B cell (primary cell): Measurements from ENCODE around the gene NUAK1. TPM values are rescaled to one million over a fixed set of nuclear protein-coding genes. Genes with fewer than 3 reads are reported as not detected.

ENCODE experiments used
- ATAC-seq: fragments of 200-7000 bp; cut with Tn5 transposase; one replicate; pipeline ENCODE4 v1.10.0; 2021; ENCODE audit warnings: low read depth, mild to moderate bottlenecking, moderate number of reproducible peaks, moderate library complexity
- CTCF ChIA-PET: fragments of 350-600 bp; sonication (Branson Sonifier 250); formaldehyde crosslinking; loops from one replicate; lab custom pipeline; 2021; ENCODE audit warnings: antibody characterized with exemption, inconsistent platforms; lab: Charles Lee
- POLR2A ChIA-PET: fragments of 350-600 bp; sonication (Branson Sonifier 250); formaldehyde crosslinking; loops from one replicate; lab custom pipeline; 2021; ENCODE audit warnings: antibody characterized with exemption; lab: Charles Lee
- DNase-seq: peaks from one replicate; pipeline ENCODE4 v3.0.0; 2013
- H2AFZ ChIP-seq: 2 replicates; pipeline ENCODE4 v1.6.1; 2012; ENCODE audit warnings: mild to moderate bottlenecking, low read depth, low read length; ENCODE audit not compliant: insufficient read depth, poor library complexity, severe bottlenecking
- H3K27ac ChIP-seq, 2 donors: 1 replicate in 1 of 2; 2 replicates in 1 of 2; pipeline ENCODE4 v1.5.1; 2012 to 2013; ENCODE audit warnings: low read length in 2 of 2, mild to moderate bottlenecking in 2 of 2, moderate library complexity in 1 of 2
- H3K27me3 ChIP-seq, 4 experiments: fragments of 200-600 bp in 1 of 4; sonication (generic) in 1 of 4; replicated peaks in 1 of 4; 1 replicate in 2 of 4; 2 replicates in 2 of 4; pipeline versions ENCODE4 v1.6.1 to v1.7.0; 2013 to 2016; ENCODE audit warnings: low read length in 3 of 4, mild to moderate bottlenecking in 2 of 4, mixed read lengths in 1 of 4, moderate library complexity in 1 of 4; ENCODE audit not compliant: insufficient read depth in 4 of 4, control insufficient read depth in 3 of 4; ENCODE audit errors: control extremely low read depth in 1 of 4
- H3K36me3 ChIP-seq, 2 experiments: replicated peaks in 1 of 2; 1 replicate in 1 of 2; 2 replicates in 1 of 2; pipeline versions ENCODE4 v1.6.1 to v1.7.1; 2013; ENCODE audit warnings: low read length in 1 of 2; ENCODE audit not compliant: insufficient read depth in 2 of 2, control insufficient read depth in 1 of 2; ENCODE audit errors: control extremely low read depth in 1 of 2, extremely low read depth in 1 of 2
- H3K4me1 ChIP-seq, 2 donors: fragments of 200-600 bp in 1 of 2; sonication (generic) in 1 of 2; 1 replicate in 1 of 2; 2 replicates in 1 of 2; pipeline versions ENCODE4 v1.5.1 to v1.6.1; 2013 to 2017; ENCODE audit warnings: low read length in 2 of 2; ENCODE audit not compliant: control insufficient read depth in 2 of 2, insufficient read depth in 2 of 2
- H3K4me2 ChIP-seq: replicated peaks from 2 replicates; pipeline ENCODE3; 2012; ENCODE audit warnings: mild to moderate bottlenecking, low read depth, low read length; ENCODE audit not compliant: poor library complexity, severe bottlenecking
- H3K4me3 ChIP-seq, 5 experiments: fragments of 200-600 bp in 1 of 5; sonication (generic) in 1 of 5; 1 replicate in 3 of 5; 2 replicates in 2 of 5; pipeline versions ENCODE4 v1.5.1 to v1.7.0; 2011 to 2016; ENCODE audit warnings: low read length in 4 of 5, mild to moderate bottlenecking in 4 of 5, low read depth in 2 of 5, control low read depth in 1 of 5, moderate library complexity in 1 of 5; ENCODE audit not compliant: insufficient read depth in 1 of 5; ENCODE audit errors: control extremely low read depth in 1 of 5, extremely low read depth in 1 of 5
- H3K79me2 ChIP-seq: fragments of 200-600 bp; sonication (generic); one replicate; pipeline ENCODE4 v1.6.0; 2016; ENCODE audit warnings: low read length; ENCODE audit not compliant: control insufficient read depth, insufficient read depth
- H3K9ac ChIP-seq: fragments of 200-600 bp; sonication (generic); 2 replicates; pipeline ENCODE4 v1.6.1; 2017; ENCODE audit warnings: mild to moderate bottlenecking, low read length, moderate library complexity
- H3K9me3 ChIP-seq, 3 donors: one replicate each; pipeline versions ENCODE4 v1.6.1 to v1.7.1; 2013; ENCODE audit warnings: low read length in 2 of 3; ENCODE audit not compliant: control insufficient read depth in 2 of 3, insufficient read depth in 1 of 3; ENCODE audit errors: control extremely low read depth in 1 of 3
- H4K20me1 ChIP-seq: 2 replicates; pipeline ENCODE4 v1.6.0; 2012; ENCODE audit warnings: mild to moderate bottlenecking, low read length; ENCODE audit not compliant: insufficient read depth, control insufficient read depth, poor library complexity, severe bottlenecking
- H3K27ac Mint-ChIP-seq: one replicate; pipeline ENCODE4 v1.8.0; 2021; ENCODE audit warnings: mixed read lengths
- H3K27me3 Mint-ChIP-seq: one replicate; pipeline ENCODE4 v1.8.0; 2021; ENCODE audit warnings: mixed read lengths
- H3K4me1 Mint-ChIP-seq: one replicate; pipeline ENCODE4 v1.8.0; 2021; ENCODE audit warnings: mixed read lengths
- H3K4me3 Mint-ChIP-seq: one replicate; pipeline ENCODE4 v1.8.0; 2021; ENCODE audit warnings: mixed read lengths
- H3K9me3 Mint-ChIP-seq: one replicate; pipeline ENCODE4 v1.8.0; 2022; ENCODE audit warnings: mixed read lengths; ENCODE audit not compliant: insufficient read depth
- CTCF ChIP-seq: fragments of 200-600 bp; IDR thresholded peaks from one replicate; pipeline ENCODE4 v1.8.0; 2022; ENCODE audit warnings: antibody characterized with exemption, mild to moderate bottlenecking
- EZH2 ChIP-seq: IDR thresholded peaks from 2 replicates; pipeline ENCODE4 v1.6.1; 2012; ENCODE audit warnings: borderline replicate concordance, low read depth, mild to moderate bottlenecking, moderate library complexity, low read length; ENCODE audit not compliant: insufficient read depth, poor library complexity, severe bottlenecking
- WGBS: methylation state at CpG from one replicate; pipeline ENCODE4 v1.1.5; 2013; ENCODE audit warnings: missing lambda C conversion rate; ENCODE audit not compliant: insufficient coverage; 5-methylcytosine and 5-hydroxymethylcytosine counted together
- intact Hi-C: fragments of 100-400 bp; cut with micrococcal nuclease; formaldehyde crosslinking; loops from one replicate; pipeline ENCODE4 v1.10.0; 2022
- polyA plus RNA-seq: library from polyadenylated mRNA; depleted of rRNA; stranded (reverse); fragments of >200 nt; gene quantifications from 2 replicates; pipeline ENCODE4 v1.2.3, GENCODE V29; 2012
- total RNA-seq, 2 donors: library from RNA; stranded (reverse); fragments of 120-200 nt in 1 of 2; gene quantifications; 1 replicate in 1 of 2; 2 replicates in 1 of 2; pipeline versions ENCODE4 v1.2.3 to v1.2.4, GENCODE V29; 2013 to 2022

Gene NUAK1
- total and polyA plus RNA-seq, 2 donors (not counting 1 experiment from before 2014, with no cell fraction given): not detected

GRCh38 chr12:106174876-106175275 lies 36.1 kb upstream of the NUAK1 start:
- no peak for ATAC-seq
- H3K4me3 ChIP-seq: no peak overlapping the region
- no peak overlapping the region for H3K27ac ChIP-seq
- H3K27me3 Mint-ChIP-seq: peaks cover 8% of the 10 kb centered on the region
- no peaks in the 10 kb centered on the region for H3K27me3 ChIP-seq
- no peaks in the 10 kb centered on the region for H3K4me1 Mint-ChIP-seq
- H3K4me1 ChIP-seq: no peaks in the 10 kb centered on the region
- no peak overlapping the region for H3K27ac Mint-ChIP-seq
- H3K4me3 Mint-ChIP-seq: no peak overlapping the region
- no peak overlapping the region for H2AFZ ChIP-seq
- H3K36me3 ChIP-seq: no peaks in the 10 kb centered on the region
- H3K4me2 ChIP-seq: no peak overlapping the region
- no peak for TF ChIP-seq CTCF
- TF ChIP-seq EZH2: no peak
- ChIA-PET POLR2A (no interaction called here), CTCF (no interaction called here)
- no peaks in the 10 kb centered on the region for H3K79me2 ChIP-seq
- H4K20me1 ChIP-seq: no peaks in the 10 kb centered on the region
- WGBS: no CpG with 5 or more reads among the region's 5 CpGs
- DNase-seq: no peak
- intact Hi-C loops: no loop called here
- no peaks in the 10 kb centered on the region for H3K9me3 Mint-ChIP-seq
- no peak overlapping the region for H3K9ac ChIP-seq
- H3K9me3 ChIP-seq: peaks cover 0 to under 1% (median 0%) of the 10 kb centered on the region in 3 donors

- no peaks in the 10 kb centered on the region for H3K27me3 ChIP-seq
- H3K4me1 Mint-ChIP-seq: no peaks in the 10 kb centered on the region
- no CpG with 5 or more reads among the region's 1 CpG for WGBS
- peaks cover 0 to 3% (median 0%) of the 10 kb centered on the region in 3 donors for H3K9me3 ChIP-seq
- no peak overlapping the region for H2AFZ ChIP-seq
- ATAC-seq (no peak), DNase-seq (no peak)
- POLR2A ChIA-PET: interaction anchor here (0.6 kb wide), 1 partner anchor 1049 kb away, joined by 3 read pairs; no protein-coding TSS in a partner anchor
- no peak overlapping the region for H3K27ac ChIP-seq
- H3K9ac ChIP-seq: no peak overlapping the region
- H3K4me3 Mint-ChIP-seq: no peak overlapping the region
- TF ChIP-seq EZH2: no peak
- TF ChIP-seq CTCF: no peak
- peaks cover 2% of the 10 kb centered on the region for H3K9me3 Mint-ChIP-seq
- no peaks in the 10 kb centered on the region for H3K4me1 ChIP-seq
- H3K36me3 ChIP-seq: no peaks in the 10 kb centered on the region
- no peaks in the 10 kb centered on the region for H3K79me2 ChIP-seq
- no peak overlapping the region for H3K27ac Mint-ChIP-seq
- CTCF ChIA-PET: interaction anchor here (1.0 kb wide), 1 partner anchor 20 kb away, joined by 3 read pairs; no protein-coding TSS in a partner anchor
- H3K4me2 ChIP-seq: no peak overlapping the region
- H4K20me1 ChIP-seq: no peaks in the 10 kb centered on the region
- no peak overlapping the region for H3K4me3 ChIP-seq
- intact Hi-C loops: no loop called here
- H3K27me3 Mint-ChIP-seq: peaks cover 12% of the 10 kb centered on the region
Observed at GRCh38 chr12:106173442-106173841, 34.7 kb upstream of the NUAK1 start.
